GM10266 (cell line): Measurements from ENCODE around the gene CHST5.
"Not testable (repeated sequence)": the region's sequence is repeated elsewhere in the genome, so short reads cannot be mapped to it uniquely, and the experiment has no call there.

Source experiments
- DNase-seq: peaks from one replicate; pipeline ENCODE4 v3.0.0; 2012; ENCODE audit errors: extremely low spot score
- TF ChIP-seq, protein P1 (sequence below): IDR thresholded peaks from 2 replicates; pipeline ENCODE4 v1.5.1; 2012; ENCODE audit warnings: mild to moderate bottlenecking, low read depth; ENCODE audit not compliant: control insufficient read depth, insufficient read depth; ENCODE audit errors: missing control alignments

The CHST5 gene

DNA sequence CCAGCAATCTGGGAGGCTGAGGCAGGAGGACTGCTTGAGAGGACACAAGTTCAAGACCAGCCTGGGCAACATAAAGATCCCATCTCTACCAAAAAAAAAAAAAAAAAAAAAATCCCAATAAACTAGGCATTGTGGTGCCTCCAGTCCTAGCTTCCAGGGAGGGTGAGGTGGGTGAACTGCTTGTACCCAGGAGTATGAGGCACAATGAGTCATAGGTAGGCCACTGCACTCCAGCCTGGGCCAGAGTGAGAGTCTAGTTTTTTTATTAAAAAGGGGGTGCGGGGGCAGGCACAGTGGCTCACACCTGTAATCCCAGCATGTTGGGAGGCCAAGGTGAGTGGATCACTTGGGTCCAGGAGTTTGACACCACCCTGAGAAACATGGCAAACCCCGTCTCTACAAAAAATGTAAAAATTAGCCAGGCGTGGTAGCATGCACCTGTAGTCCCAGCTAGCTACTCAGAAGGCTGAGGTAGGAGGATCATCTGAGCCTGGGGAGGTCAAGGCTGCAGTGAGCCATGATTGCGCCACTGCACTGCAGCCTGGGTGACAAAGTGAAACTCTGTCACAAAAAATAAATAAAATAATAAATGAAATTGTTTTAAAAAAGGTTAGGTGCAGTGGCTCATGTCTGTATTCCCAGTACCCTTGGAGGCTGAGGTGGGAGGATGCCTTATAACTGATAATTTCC is 32.8 kb downstream of the CHST5 start:
- DNase-seq, result no peak
- TF ChIP-seq, protein P1, sequence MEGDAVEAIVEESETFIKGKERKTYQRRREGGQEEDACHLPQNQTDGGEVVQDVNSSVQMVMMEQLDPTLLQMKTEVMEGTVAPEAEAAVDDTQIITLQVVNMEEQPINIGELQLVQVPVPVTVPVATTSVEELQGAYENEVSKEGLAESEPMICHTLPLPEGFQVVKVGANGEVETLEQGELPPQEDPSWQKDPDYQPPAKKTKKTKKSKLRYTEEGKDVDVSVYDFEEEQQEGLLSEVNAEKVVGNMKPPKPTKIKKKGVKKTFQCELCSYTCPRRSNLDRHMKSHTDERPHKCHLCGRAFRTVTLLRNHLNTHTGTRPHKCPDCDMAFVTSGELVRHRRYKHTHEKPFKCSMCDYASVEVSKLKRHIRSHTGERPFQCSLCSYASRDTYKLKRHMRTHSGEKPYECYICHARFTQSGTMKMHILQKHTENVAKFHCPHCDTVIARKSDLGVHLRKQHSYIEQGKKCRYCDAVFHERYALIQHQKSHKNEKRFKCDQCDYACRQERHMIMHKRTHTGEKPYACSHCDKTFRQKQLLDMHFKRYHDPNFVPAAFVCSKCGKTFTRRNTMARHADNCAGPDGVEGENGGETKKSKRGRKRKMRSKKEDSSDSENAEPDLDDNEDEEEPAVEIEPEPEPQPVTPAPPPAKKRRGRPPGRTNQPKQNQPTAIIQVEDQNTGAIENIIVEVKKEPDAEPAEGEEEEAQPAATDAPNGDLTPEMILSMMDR, result no peak

DNA sequence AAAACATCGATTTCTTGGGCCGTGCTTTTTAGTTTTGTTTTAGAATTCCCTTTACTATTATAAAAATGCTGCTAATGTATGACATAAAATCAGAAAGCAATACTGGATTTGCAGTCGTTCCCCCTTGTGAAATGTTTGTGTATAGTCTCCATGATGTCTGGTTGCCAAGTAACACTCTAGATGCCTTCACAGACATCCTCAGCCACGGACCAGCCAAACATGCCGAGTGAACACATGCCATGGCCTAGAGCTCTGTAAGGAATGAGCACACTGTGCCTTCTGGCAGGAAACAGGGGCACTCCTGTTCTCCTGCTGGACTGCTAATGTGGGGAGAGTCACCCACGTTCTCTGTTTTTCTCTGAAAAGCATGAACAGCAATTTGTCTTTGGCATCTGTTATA is 34.1 kb downstream of the CHST5 start:
- DNase-seq, result not testable (repeated sequence)

GRCh38 chr16:75501359-75501758 is 34.5 kb downstream of the CHST5 start:
- TF ChIP-seq, protein P1, result no peak
- no peak for DNase-seq

DNA sequence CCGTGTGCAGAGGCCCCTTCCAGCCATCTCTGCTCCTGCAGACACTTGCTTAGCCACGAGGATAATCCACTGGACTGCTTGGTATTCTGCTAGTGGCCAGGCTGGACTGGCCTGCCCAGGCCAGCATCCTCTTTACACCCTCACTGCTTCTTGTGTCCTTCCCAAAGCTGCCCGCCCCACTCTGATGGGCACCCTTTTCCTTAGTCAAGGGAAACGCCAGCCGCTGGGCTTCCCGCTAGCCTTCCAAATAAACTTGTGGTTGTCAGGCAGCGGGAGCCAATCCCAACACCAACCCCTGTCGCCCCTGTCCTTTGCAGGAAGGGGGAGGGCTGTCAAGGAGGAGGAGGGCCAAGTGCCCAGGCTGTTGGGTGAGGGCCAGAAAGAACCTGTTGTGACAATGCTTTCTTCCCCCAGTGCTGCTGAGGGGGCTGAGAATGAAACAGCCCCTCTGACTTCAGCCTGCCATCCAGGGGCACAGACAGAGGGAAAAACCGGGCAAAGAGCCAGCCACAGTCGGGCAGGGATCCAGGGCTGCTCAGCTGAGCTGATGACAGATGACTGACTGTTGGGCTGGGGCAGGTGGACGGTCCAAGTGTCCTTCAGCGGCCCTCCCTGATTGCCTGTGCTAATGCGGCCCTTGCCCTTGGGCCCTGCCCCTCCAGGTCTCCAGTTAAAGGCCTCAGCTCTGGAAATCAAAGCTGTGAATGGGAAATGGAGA is 37.1 kb downstream of the CHST5 start:
- not testable (repeated sequence) for DNase-seq

DNA sequence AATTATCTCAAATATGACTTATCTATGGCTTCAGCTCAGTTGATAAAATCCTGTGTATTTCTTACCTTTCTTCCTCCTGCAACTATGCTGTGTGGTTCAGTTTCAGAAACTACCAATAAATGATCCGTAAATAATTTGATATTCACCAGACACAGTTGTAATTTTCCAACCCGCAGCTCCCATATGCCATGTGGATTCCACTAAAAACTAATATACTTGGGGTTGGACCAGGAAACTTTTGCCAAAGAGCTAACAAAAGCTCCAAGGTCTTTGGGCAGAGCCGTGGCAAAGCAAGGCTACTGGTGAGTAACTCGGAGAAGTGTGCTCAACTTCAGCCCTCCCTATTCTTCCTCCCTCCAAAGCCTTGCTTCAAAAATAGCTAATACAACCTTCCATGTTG is 38.4 kb downstream of the CHST5 start:
- no peak for DNase-seq
- TF ChIP-seq, protein P1, result no peak

DNA sequence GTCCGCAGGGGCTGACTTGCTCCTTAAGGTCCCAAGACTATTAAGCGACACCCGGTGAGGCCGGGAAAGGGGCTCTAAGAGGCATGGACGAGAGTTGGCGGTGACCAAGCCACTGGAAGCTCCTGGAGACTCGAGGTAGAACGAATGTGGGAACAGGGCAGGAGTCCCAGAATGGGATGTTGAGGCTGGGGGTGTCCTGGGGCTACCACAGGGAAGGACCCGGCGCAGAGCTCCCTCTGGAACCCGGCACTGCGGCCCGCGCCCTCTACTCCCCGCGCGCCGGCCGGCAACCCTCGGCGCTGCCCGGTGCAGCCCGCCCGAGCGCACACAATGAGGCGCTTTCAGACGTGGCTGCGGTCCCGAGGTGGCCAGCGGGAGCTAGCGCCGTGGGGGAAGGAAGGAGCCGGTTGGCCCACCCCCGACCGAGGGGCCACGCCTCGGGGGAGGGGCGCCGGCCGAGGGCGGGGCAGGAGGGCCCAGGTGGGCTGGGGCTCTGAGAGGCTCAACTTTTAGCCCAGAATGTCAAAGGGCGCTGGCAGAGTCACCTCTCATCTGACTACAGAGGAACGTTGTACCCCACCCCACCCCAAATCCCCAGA is 40.7 kb downstream of the CHST5 start, which contains the start of gene CHST6:
CHST6 (minus strand) TSS at position 366 of the 599 bp plus-strand sequence. CDS start 15,613 bp downstream, outside the sequence.
- peak; percentile 82 for DNase-seq
- TF ChIP-seq, protein P1, result peak; percentile 0

GRCh38 chr16:75494661-75495075 is 41.2 kb downstream of the CHST5 start:
- TF ChIP-seq, protein P1, result no peak
- no peak for DNase-seq

GRCh38 chr16:75494184-75494583 is 41.7 kb downstream of the CHST5 start:
- TF ChIP-seq, protein P1, result no peak
- DNase-seq, result no peak
